BE2C (cell line): ENCODE data around the gene DDX52.

ENCODE experiments used
- DNase-seq: peaks from one replicate; pipeline ENCODE4 v3.0.0-alpha.2; 2020
- H3K27me3 ChIP-seq: fragments of 250-450 bp; sonication (Bioruptor Pico); 2 replicates; pipeline ENCODE4 v1.5.1; 2020; ENCODE audit warnings: mild to moderate bottlenecking
- H3K36me3 ChIP-seq: fragments of 250-450 bp; sonication (Bioruptor Pico); 2 replicates; pipeline ENCODE4 v1.5.1; 2020; ENCODE audit warnings: mild to moderate bottlenecking
- H3K4me1 ChIP-seq: fragments of 250-450 bp; sonication (Bioruptor Pico); 2 replicates; pipeline ENCODE4 v1.5.1; 2020
- H3K4me3 ChIP-seq: 2 replicates; pipeline ENCODE4 v1.5.1; 2011; ENCODE audit warnings: low read depth, low read length
- H3K9me3 ChIP-seq: fragments of 250-450 bp; sonication (Bioruptor Pico); 2 replicates; pipeline ENCODE4 v1.5.1; 2020
- CTCF ChIP-seq: IDR thresholded peaks from 2 replicates; pipeline ENCODE4 v1.5.1; 2012; ENCODE audit warnings: mild to moderate bottlenecking, low read depth, low read length

Gene DDX52

GRCh38 chr17:37678036-37678435 lies 34.8 kb upstream of the DDX52 start:
- no peak for TF ChIP-seq CTCF
- H3K4me3 ChIP-seq, result no peak overlapping the region
- H3K27me3 ChIP-seq, result peaks cover 9% of the 10 kb centered on the region; the same call in 1 of the 2 replicates
- no peaks in the 10 kb centered on the region for H3K4me1 ChIP-seq
- no peaks in the 10 kb centered on the region for H3K9me3 ChIP-seq
- H3K36me3 ChIP-seq, result no peaks in the 10 kb centered on the region
- no peak for DNase-seq

GRCh38 chr17:37677021-37677420 lies 33.8 kb upstream of the DDX52 start:
- no peaks in the 10 kb centered on the region for H3K36me3 ChIP-seq

GRCh38 chr17:37676115-37676925 lies 33.1 kb upstream of the DDX52 start:
- H3K4me1 ChIP-seq, result no peaks in the 10 kb centered on the region
- TF ChIP-seq CTCF, result no peak
- DNase-seq, result no peak
- no peaks in the 10 kb centered on the region for H3K9me3 ChIP-seq
- no peak overlapping the region for H3K4me3 ChIP-seq
- no peaks in the 10 kb centered on the region for H3K36me3 ChIP-seq
- peaks cover 9% of the 10 kb centered on the region; the same call in 1 of the 2 replicates for H3K27me3 ChIP-seq

More at GRCh38 chr17:37677021-37677420, 33.8 kb upstream of the DDX52 start:
- no peaks in the 10 kb centered on the region for H3K4me1 ChIP-seq
- DNase-seq, result no peak
- no peak for TF ChIP-seq CTCF
- peaks cover 9% of the 10 kb centered on the region; the same call in 1 of the 2 replicates for H3K27me3 ChIP-seq
- H3K4me3 ChIP-seq, result no peak overlapping the region
- no peaks in the 10 kb centered on the region for H3K9me3 ChIP-seq

GRCh38 chr17:37674511-37674910 lies 31.3 kb upstream of the DDX52 start:
- Histone ChIP-seq H3K4me3 (no peak overlapping the region), H3K27me3 (peaks cover 9% of the 10 kb centered on the region; the same call in 1 of the 2 replicates), H3K4me1 (no peaks in the 10 kb centered on the region), H3K9me3 (no peaks in the 10 kb centered on the region), H3K36me3 (no peaks in the 10 kb centered on the region)
- DNase-seq, result no peak
- no peak for TF ChIP-seq CTCF

- no peak for DNase-seq
- Histone ChIP-seq H3K4me3 (no peak overlapping the region), H3K4me1 (no peaks in the 10 kb centered on the region), H3K27me3 (peaks cover 10% of the 10 kb centered on the region; the same call in 1 of the 2 replicates), H3K9me3 (no peaks in the 10 kb centered on the region), H3K36me3 (no peaks in the 10 kb centered on the region)
- no peak for TF ChIP-seq CTCF
Measured at GRCh38 chr17:37673386-37673785, 30.1 kb upstream of the DDX52 start.

GRCh38 chr17:37672548-37673078 lies 29.4 kb upstream of the DDX52 start:
- no peaks in the 10 kb centered on the region for H3K4me1 ChIP-seq
- no peak overlapping the region for H3K4me3 ChIP-seq
- peaks cover 18% of the 10 kb centered on the region for H3K27me3 ChIP-seq
- DNase-seq, result no peak
- TF ChIP-seq CTCF, result no peak
- H3K9me3 ChIP-seq, result no peaks in the 10 kb centered on the region
- no peaks in the 10 kb centered on the region for H3K36me3 ChIP-seq
